GM12865 (cell line): ENCODE data around the gene TMEM53.

Experiments
- DNase-seq: peaks from one replicate; pipeline ENCODE4 v3.0.0; 2010; ENCODE audit warnings: low read depth
- H3K4me3 ChIP-seq: 2 replicates; pipeline ENCODE4 v1.5.1; 2011; ENCODE audit warnings: mild to moderate bottlenecking, low read depth, low read length, control low read depth
- TF ChIP-seq, protein P1 (sequence below): IDR thresholded peaks from 2 replicates; pipeline ENCODE4 v1.5.1; 2011; ENCODE audit warnings: low read length, control low read depth, low read depth, inconsistent platforms; ENCODE audit not compliant: insufficient read depth; ENCODE audit errors: missing control alignments

TMEM53 gene

DNA sequence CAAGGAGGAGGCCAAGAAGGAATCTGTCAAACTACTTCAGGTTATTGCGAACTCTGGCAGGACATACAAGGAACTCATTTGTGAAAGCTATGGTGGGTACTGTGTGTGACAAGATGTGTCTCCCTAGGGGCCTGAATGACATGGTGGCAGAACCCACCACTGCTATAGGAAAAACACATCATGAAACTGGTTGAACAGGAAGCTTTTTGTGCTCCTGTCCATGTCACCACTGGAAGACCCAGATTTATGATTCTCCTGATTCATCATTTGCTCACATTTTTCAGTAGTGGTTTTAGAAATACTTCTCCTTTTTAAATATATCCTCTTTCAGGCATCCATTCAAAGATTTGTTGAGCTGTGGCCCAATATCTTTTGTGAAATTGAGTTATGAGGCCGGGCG, 23.9 kb upstream of the TMEM53 start:
- TF ChIP-seq, protein P1, sequence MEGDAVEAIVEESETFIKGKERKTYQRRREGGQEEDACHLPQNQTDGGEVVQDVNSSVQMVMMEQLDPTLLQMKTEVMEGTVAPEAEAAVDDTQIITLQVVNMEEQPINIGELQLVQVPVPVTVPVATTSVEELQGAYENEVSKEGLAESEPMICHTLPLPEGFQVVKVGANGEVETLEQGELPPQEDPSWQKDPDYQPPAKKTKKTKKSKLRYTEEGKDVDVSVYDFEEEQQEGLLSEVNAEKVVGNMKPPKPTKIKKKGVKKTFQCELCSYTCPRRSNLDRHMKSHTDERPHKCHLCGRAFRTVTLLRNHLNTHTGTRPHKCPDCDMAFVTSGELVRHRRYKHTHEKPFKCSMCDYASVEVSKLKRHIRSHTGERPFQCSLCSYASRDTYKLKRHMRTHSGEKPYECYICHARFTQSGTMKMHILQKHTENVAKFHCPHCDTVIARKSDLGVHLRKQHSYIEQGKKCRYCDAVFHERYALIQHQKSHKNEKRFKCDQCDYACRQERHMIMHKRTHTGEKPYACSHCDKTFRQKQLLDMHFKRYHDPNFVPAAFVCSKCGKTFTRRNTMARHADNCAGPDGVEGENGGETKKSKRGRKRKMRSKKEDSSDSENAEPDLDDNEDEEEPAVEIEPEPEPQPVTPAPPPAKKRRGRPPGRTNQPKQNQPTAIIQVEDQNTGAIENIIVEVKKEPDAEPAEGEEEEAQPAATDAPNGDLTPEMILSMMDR = no peak
- DNase-seq = peak; percentile 38
- H3K4me3 ChIP-seq = no peak overlapping the region

- TF ChIP-seq, protein P1 = no peak
Measured at GRCh38 chr1:44696789-44697345, 22.6 kb upstream of the TMEM53 start.

DNA sequence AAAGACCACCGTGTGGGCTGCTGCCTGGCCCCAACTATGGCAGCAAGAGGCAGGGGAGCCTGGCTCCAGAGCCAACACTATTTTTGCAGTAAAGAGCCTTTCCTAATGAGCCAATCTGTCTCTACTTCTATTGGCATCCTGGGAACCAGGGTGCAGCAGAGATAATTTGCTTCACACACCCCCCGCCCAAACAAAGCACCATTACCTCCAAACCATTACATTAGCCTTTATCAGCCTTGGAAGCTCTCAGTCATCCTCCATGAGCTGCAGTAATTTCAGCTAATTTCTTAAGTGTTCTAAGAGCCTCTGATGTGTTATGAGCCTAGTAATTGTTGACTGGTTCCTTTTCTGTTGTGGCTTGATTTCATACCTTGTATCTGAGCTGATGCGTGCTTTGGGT, 21.8 kb upstream of the TMEM53 start:
- TF ChIP-seq, protein P1 = no peak
- no peak overlapping the region for H3K4me3 ChIP-seq
- no peak for DNase-seq

More at GRCh38 chr1:44696789-44697345, 22.6 kb upstream of the TMEM53 start:
- peak; percentile 69 for DNase-seq
- no peak overlapping the region for H3K4me3 ChIP-seq

DNA sequence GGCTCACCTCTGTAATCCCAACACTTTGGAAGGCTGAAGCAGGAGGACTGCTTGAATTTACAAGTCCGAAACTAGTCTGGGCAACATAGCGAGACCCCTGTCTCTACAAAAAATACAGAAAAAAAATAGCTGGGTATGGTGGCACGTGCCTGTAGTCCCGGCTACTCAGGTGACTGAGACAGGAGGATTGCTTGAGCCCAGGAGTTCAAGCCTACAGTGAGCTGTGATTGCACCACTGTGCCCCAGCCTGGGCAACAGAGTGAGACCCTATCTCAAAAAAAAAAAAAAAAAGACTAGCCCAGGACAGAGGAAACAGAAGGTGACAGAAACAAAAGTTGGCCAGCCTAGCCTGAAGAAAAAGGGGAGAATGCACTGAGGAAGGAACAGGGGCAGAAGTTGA, 21.4 kb upstream of the TMEM53 start:
- no peak overlapping the region for H3K4me3 ChIP-seq
- TF ChIP-seq, protein P1 = no peak
- no peak for DNase-seq

- H3K4me3 ChIP-seq = no peak overlapping the region
- DNase-seq = peak; percentile 91
- TF ChIP-seq, protein P1 = no peak
Measured at GRCh38 chr1:44694863-44695478, 20.7 kb upstream of the TMEM53 start.

DNA sequence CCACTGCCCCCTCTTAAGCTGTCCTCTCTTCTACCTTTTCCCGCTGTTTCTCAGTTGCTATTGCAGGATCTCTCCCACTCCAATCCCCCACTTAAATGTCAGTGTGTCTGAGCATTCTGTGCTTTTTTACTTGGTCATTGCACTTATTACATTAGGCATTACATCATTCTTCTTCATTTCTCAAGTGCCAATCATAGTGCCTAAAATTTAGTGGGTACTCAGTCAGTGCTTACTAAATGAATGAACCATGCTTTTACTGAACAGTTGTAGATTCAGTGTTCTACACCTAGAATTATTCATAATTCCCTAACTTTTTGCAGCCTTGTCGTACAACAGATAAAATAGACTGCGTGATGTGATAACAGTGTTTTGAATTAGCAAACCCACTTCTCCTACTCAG, 19.6 kb upstream of the TMEM53 start:
- H3K4me3 ChIP-seq = no peak overlapping the region
- no peak for DNase-seq
- TF ChIP-seq, protein P1 = no peak

- DNase-seq = peak; percentile 37
- TF ChIP-seq, protein P1 = no peak
- no peak overlapping the region for H3K4me3 ChIP-seq
Measured at GRCh38 chr1:44693159-44693558, 18.9 kb upstream of the TMEM53 start.
